LoVo (cell line): Measurements from ENCODE around the gene GABRG3.
"Not testable (repeated sequence)": the region's sequence is repeated elsewhere in the genome, so short reads cannot be mapped to it uniquely, and the experiment has no call there.

ENCODE experiments used
- DNase-seq: peaks from one replicate; pipeline ENCODE4 v3.0.0-alpha.2; 2016; ENCODE audit warnings: low spot score

Gene GABRG3

DNA sequence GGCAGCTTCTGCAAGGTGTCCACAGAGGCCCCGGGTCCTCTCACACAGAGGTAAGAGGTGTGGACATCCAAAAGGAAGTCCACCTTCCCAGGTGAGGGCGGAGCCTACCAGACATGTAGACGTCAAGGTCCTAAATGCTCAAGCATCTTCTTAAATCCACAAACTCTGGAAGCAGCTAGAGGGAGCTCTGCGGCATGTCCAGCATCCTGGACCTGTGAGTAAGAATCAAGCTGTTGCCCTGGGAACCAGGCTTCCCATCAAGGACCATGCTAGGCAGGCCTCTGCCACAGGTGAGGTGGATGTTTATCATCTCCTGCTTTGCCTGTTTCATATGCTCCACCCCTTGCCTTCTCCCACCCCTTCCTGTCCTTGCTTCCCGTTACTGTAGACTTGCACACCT lies 368.2 kb downstream of the GABRG3 start:
- no peak for DNase-seq

DNA sequence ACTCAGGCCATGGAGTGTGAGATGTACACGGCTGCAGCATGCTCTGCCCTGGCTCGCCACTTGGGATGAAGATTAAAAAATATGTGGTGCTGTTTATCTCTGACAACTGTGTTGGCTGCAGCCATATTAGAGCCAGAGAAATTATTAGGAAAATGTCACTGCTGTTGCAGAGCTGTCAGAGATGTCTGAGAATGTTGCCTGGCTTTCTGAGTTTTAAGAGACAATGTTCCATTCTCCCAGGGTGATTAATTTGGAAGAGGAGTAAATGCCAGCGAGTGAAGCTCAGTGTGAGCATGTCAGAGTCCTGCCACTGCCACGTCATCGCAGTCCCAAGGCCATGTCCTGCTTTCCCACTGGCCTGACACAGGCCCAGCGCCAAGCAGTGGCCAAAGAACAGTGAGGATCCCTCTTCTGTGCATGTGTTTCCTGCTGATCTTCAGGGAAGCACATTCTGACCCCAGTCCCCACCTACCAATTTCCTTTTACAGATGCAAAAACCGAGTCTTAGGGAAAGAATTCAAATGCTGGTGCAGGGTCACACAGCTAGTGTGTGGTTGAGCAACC lies 370.9 kb downstream of the GABRG3 start:
- DNase-seq = no peak

DNA sequence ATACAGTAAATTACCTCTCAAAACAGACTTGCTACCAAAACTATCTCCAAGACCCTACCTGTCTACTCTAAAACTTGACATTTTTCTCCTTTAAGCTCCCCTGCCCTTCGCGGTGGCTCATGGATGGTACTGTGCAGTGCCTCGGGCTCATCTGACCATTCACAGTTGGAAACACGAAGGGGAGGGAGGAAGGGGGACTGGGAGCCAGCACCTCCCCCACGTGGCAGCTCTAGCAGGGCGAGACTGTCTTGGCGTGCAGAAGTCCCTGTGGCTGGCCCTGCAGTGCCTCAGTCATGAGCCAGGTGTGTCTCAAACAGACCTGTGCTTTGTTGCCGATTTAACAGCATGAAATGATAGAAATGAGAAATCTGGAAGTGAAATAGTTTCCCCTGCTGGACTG lies 372.0 kb downstream of the GABRG3 start:
- DNase-seq = no peak

DNA sequence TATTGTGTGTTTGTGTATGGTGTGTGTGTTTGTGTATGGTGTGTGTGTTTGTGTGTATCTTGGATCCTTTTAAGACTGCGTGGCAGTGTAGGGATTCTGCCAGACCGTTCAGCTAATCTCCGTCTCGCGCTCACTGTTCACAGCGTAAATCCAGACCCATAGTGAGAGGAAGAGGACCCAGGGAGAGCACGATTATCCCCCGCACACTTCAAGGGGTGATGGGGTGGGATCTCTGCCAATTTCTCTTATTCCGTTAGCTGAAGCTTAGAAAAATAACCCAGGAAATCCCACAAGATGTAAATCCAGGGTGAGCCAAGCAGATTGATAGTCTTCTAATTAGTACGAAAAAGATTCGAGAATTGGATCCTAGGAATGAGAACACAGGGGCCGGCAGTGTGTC lies 381.2 kb downstream of the GABRG3 start:
- DNase-seq = no peak

DNA sequence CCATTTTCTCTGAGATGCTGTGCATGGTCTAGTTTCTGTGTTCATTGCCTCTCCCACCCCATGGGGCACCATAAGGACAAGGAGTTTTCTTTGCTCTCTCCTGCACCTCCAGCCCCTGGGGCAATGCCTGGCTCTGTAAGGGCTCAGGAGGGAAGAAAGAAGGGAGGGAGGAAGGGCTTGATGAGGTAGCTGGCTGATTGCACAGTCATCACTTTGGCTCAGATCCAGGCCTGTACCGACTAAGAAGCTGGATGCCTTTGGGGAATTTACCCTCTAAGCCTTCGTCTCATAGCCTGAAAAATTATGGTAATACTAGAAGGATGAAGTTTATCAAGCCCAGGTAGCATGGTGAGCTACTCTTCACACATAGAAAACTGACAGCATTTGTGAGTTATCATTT lies 382.9 kb downstream of the GABRG3 start:
- DNase-seq = no peak

DNA sequence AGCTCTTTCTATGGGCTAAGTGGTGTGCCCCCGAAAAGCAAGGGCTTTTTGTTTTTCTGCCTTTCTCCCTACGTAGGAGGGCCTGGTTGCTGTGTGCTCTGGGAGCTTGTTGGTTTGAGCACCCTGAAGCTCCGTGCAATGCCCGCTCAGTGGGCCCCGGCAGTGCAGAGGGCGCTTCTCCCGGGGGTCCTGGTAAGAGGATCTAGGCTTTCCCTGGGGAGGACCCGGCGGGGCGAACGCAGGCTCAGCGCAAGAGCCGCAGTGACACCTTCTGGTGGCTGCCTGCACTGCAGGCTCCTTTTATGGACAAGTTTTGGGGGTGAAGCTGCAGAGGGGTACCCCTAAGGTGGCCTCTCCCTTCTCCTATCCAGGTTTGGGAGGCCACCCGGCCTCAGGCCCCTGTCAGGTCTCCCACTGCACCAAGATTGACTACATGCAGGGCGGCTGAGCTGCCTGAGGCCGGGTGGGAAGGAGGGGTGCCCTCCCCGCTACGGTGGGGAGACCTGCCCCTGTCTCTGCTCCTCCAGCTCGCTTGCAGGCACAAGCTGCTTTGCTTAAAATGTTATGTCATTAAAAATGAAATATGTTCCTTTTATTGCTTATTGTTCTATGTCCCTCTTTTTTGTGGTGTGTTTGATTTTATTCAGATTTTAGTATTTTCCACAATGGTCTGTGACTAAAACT lies 387.9 kb downstream of the GABRG3 start:
- no peak for DNase-seq

DNA sequence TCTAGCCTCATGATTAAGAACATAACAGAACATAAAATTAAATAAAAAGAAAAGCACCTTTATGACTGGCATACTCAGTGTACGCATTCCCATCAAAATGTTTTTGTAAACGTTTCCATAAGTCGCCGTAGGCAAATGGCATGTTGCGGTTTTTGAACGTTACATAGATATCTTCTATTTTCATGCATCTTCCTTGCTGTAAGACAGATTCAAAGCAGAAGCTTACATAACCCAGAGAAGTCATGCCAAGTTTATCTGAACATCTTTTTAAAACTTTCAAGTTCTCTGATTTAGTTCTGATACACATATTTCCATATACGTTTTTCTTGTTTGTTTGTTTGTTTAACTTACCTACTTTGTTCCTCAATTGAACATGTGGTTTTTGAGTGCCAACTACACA lies 388.6 kb downstream of the GABRG3 start:
- DNase-seq = no peak

DNA sequence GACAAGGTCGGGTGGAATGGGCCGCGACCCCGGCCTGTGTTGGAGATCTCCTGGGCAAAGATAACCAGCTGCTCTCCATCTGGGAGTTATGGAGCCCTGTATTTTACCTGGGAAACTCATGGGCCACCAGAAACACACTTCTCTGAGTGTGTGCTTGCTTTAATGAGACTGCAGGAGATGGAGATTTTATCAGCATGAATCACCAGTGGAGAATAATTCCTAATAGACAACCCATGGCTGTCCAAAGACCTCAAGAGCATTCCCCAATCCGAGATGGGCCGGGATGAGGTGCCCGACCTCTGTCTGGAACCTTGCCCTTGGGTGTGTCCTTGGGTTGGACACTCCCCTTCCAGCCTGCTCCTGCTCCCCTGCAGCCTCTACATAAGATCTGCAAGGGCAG lies 389.3 kb downstream of the GABRG3 start:
- no peak for DNase-seq

DNA sequence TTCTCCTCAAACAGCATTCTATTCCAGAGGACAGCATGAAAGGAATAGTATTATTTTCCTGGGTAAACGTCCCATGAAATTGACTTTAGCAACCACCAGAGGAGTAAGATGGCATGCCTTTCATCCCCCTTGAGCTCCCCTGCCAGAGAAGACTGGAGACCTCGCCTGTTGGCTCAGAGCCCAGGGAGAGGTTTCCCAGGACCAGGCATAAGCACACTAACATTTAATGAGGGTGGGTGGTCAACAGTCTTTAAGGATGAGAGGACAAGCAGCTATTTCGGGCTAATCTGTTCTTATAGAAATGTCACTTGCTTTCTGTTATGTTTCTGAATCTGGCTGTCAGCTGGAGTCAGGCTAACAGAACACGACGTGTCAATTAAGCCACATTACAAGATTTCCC lies 390.5 kb downstream of the GABRG3 start:
- no peak for DNase-seq

DNA sequence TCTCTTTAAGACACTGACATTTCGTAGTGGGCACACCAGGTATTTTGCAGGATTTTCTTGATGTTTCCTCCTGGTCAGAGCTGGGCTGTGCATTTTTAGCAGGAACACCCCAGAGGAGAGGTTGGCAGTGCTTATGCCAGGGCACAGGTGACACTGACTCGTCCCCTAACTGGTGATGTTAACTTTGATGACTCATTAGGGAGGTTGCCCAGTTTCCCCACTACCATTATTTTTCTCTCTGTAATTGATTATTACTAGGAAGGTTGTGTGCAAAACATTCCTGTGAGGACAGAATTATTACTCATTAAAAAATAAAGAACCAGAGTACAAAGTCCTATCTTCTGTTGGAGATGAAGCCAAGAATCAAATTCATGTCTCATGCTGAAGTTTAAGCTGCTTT lies 394.5 kb downstream of the GABRG3 start:
- no peak for DNase-seq

DNA sequence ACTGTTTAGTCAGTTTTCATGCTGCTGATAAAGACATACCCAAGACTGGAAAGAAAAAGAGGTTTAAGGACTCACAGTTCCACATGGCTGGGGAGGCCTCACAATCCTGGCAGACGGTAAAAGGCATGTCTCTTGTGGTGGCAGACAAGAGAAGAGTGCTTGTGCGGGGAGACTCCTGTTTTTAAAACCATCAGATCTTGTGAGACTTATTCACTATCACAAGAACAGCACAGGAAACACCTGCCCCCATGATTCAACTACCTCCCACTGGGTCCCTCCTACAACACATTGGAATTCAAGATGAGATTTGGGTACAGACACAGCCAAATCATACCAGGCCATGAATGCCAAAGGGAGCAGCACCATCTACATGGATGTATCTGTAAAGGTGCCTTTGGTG lies 406.4 kb downstream of the GABRG3 start:
- not testable (repeated sequence) for DNase-seq

DNA sequence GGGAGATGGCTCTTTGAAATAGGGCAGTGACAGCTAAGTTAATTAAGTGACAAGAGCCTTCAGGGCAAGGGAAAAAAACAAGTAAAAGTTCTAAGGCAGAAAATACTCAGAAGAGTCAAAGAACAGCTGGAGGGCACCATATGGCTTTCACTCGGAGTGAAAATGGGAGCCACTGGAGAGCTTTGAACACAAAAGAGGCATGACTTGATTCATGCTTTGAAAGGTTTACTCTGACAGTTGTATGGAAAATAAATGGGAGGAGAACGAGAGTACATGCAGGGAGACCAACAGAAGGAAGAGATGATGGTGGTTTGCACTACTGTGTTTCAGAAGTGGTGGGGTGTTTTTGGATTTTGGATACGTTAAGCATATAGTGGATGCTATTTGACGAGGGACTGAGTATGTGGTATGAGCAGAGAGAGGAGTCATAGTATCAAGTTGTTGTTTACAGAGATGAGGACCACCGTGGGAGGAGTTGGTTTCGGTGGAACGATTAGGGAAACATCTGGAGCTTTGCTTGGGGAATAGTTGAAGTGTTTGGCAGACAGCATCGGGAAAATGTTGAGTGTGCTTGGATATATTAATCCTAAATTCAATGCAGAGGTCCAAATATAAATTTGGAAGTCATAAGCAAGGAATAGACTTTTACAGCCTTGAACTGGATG lies 411.5 kb downstream of the GABRG3 start:
- DNase-seq = no peak

DNA sequence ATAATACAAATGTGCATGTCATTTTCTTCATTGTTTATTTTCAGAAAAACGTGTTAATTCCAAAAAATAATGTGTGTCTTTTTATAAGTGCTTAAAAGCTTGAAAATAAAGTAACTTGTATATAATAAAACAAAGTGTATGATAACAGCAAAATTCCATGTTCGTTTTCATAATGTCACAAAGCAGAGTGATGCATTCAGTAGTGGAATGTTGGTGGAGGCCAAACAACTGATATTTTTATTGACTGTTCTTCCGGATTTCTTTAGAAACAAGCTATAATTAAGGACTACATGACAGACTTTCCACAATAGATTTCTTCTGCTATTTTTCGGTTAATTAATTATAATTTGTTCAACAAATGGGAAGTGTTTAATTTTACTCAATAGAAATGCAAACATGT lies 412.7 kb downstream of the GABRG3 start:
- no peak for DNase-seq

DNA sequence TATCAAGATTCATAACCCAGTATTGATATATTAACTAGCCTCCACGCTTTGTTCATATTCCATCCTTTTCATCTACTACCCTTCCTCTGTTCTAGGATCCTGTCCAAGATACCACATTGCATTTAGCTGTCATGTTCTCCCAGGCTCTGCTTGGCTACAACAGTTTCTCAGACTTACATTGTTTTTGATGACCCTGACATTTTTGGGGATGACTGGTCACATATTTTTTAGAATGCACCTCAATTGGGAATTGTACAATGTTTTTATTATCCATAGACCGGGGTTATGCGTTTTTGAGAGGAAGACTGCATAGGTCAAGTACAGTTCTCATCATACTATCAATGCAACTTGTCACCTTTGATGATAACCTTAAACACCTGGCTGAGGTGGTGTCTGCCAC lies 421.2 kb downstream of the GABRG3 start:
- no peak for DNase-seq

DNA sequence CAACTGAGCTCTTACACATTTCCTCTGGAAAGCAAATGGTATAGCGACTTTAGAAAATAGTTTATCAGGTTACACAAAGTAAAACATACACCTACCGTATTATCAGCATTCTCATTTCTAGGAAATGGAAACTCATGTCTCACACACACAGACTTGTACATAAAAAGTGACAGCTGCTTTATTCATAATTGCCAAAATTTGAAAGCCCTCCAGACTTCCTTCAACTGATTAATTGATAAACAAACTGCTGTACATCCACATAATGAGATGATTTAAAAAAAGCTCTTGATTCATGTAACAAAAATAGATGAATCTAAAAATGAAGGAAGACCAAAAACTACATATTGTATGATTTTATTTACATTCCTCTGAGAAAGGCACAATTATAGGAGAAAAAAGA lies 425.5 kb downstream of the GABRG3 start:
- no peak for DNase-seq

DNA sequence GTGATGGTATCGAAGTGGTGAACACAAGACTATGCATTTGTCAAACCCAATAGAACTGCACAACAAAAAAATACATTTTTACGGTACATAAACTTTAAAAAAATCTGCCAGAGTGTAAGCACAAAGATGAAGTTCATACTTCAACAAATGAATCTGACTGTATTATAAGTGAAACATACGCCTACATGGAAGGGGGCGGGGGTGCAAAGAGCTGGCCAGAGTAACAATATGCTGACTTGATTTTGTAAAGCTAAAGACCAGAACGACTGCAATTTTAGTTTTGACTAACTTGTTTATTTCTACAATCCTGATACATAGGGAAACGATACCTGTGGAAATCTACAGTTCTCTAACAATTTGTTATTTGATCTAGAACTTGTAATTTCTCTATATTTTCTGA lies 426.0 kb downstream of the GABRG3 start:
- DNase-seq = no peak

DNA sequence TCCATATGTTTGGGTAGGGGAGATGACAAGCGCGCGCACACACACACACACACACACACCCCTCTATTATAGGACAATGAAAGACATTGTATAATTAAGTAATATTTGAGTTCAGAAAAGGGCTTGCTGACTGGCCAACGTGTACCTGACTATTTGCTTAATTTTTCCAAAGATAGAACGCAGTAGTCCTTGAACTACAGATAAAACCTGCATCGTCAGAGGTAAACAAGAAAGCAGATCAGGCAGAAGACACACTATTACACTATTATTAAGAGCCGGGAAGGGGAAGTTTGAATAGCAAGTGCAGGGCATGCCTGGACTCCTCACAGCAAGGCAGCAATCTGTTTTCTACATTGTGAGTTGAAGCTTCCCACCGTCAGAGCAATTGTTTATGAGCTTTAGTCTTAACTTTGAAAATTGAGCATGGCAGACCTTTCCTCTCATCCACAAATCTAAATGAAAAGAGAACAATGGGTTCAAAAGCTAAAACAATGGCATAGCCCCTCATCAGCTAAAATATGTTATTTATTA lies 427.7 kb downstream of the GABRG3 start:
- DNase-seq = no peak

DNA sequence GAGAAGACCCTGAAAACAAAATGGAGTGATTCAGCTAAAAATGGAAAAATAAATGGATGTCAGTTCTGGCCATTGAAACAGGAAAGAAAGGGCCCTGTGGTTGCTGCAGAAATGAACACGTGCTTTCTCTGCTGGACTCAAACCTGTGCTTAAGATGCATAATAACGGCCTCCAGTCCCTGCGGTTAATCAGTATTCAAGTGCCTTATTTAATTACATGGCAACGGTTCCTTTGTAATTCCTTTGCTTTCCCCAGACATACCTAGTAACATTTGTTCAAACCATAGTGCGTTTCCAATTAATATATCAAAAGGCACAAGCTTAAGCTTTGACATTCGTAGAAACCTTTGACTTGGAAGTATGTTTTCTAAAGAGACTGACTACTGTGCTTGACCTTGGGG lies 428.3 kb downstream of the GABRG3 start:
- DNase-seq = no peak

DNA sequence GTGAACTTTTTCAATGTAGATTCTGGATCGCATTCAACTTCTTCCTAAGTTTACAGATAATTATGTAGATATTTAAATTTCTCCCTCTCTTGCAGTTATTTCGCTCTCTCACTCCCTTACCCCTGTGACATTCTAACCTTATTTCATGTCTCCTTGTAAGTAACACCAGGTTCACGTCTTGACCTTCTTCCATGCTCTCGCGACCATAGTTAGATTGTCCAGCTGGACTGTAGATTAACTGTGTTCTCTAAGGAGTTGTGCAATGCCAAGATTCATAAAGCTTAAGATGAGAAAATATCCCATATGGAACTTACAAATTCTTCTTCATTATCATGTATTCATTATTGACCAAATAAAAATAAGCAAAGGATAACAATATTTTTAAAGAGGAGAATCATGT lies 430.5 kb downstream of the GABRG3 start:
- no peak for DNase-seq

DNA sequence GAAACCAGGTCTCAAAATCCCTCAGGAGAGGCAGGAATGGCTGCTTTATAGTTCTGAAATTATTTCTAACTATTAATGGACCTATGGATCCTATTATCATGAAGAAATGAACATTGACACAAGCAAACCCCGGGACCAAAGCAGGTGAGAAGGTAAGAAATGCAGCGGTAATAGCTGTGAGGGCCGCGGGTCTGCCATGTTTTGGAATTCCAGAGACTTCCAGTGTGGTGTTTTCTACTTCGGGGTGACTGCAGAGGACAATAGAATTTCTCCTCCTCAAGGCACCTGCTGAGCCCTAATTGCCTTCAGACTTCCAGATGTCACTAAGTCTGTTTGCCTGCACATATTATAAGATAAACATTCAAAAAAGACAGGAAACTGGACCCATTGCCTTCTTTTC lies 437.4 kb downstream of the GABRG3 start:
- no peak for DNase-seq

DNA sequence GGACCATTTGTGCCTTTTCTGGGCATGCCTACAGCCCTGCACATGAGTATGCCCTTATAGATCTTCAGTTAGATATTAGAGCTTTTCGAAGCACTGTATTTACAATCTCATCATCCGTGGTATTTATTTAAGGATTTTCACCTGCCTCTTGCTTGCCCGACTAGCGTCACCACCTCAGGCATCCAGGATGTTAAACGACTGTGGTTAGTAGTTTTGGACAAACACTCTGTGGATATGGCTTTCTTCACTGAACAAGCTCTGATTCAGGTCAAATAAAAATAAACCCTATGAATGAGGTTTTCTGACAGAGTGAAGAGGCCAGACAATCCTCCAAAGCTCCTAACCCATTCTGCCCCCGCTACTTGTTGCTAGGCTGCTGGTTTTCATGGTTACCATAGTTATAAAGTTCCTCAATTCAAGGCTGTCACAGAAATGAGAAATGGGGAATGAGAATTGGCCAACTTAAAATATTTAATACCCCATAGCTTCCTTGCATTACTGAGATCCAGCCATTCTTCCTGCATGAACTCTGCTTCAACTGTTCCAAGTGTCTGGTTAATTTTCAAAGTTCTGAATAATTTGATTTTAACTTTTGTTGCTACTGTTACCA lies 440.1 kb downstream of the GABRG3 start:
- DNase-seq = no peak

DNA sequence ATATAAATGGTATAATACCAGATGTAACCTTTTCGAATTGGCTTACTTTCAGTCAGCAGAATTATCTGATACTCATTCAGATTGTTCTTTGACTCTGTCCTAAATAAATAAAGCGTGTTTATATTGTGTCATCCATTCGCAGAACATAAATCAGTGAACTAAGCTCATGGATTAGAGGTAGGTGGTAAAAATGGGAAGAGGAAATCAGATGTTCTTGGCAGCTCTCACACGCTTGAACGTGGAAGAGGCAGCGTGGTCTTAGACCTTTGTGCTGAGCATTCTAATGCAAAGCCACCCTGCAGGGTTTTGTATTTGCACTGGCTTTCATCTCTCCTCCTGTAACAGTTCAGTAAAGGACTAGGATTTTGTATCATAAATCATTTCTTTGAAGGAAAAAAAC lies 441.4 kb downstream of the GABRG3 start:
- DNase-seq = no peak

DNA sequence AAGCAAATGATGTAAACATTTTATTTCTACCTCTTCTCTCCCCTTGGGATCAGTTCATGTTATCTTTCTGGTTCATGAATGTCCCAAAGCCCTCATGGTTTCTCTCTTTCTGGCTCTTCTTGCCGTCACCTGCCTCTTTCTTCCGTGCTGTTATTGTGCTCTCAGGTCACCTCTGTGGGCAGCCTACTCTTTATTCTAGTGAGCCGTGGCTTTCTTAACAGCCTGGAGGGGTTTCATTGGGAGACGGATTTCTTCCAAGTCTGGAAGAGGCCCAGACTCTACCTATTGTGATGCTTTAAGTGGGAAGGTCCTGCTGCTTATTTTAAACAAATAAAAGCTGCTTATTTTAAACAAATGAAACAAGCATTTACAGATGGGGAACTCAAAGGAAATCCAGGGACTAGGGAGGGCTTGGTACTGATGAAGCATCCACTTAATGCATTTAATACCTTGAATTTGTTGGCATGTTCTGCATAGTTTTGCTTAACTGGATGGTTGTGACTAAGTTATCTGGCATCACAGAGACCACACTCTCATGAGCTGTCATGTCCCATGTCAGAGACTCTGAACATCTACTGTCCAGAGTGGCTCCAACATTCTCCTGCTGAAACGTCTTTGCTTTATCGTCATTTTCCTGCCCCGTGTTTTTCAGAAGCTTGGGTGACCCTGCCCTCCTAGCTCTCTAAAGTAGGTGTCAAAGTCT lies 443.3 kb downstream of the GABRG3 start:
- DNase-seq = no peak
